GM12872 (cell line): Measurements from ENCODE around the gene GPR15.

Source experiments
- TF ChIP-seq, protein P1 (sequence below): IDR thresholded peaks from 3 replicates; pipeline ENCODE4 v1.5.1; 2011; ENCODE audit warnings: low read depth, mild to moderate bottlenecking, low read length, moderate library complexity; ENCODE audit not compliant: insufficient read depth

GPR15 gene

DNA sequence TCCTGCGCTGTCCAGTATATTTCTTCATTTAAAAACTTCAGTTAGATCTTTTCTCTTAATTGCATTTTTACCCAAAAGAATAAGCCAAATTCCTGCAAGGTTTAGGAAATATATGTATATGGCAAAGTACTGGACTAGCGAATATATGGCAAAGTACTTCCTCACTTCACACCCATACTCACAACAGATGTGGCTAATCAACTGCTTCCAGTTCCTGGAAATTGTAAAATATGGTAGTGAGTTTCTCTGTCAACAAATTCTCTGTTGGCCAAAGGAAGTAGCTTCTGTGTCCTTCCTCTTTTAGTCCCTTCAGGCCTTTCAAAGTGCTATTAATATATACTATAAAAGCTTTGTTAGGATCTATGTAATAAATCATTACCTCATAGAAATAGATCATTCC, 22.0 kb downstream of the GPR15 start:
- TF ChIP-seq, protein P1, sequence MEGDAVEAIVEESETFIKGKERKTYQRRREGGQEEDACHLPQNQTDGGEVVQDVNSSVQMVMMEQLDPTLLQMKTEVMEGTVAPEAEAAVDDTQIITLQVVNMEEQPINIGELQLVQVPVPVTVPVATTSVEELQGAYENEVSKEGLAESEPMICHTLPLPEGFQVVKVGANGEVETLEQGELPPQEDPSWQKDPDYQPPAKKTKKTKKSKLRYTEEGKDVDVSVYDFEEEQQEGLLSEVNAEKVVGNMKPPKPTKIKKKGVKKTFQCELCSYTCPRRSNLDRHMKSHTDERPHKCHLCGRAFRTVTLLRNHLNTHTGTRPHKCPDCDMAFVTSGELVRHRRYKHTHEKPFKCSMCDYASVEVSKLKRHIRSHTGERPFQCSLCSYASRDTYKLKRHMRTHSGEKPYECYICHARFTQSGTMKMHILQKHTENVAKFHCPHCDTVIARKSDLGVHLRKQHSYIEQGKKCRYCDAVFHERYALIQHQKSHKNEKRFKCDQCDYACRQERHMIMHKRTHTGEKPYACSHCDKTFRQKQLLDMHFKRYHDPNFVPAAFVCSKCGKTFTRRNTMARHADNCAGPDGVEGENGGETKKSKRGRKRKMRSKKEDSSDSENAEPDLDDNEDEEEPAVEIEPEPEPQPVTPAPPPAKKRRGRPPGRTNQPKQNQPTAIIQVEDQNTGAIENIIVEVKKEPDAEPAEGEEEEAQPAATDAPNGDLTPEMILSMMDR = no peak

- TF ChIP-seq, protein P1 = no peak
Observed at GRCh38 chr3:98554580-98554979, 22.8 kb downstream of the GPR15 start.

DNA sequence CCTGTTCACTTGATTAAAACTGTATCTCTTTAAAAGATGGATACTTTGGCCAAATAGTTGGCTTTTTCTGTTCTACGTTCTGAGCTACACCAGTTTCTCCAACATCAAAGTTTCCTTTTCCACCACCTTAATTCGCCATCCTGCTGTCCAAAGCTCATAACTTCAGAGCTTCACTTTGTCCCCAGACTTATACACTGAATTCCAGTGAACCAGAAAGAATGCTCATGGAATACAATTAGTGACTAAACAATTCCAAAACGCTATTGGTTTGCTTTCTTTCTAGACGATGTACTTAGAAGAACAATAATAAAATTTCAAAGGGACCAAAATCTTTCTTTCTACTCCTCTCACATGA, 23.2 kb downstream of the GPR15 start:
- TF ChIP-seq, protein P1 = no peak

- TF ChIP-seq, protein P1 = no peak
Observed at GRCh38 chr3:98556164-98557130, 24.7 kb downstream of the GPR15 start.

DNA sequence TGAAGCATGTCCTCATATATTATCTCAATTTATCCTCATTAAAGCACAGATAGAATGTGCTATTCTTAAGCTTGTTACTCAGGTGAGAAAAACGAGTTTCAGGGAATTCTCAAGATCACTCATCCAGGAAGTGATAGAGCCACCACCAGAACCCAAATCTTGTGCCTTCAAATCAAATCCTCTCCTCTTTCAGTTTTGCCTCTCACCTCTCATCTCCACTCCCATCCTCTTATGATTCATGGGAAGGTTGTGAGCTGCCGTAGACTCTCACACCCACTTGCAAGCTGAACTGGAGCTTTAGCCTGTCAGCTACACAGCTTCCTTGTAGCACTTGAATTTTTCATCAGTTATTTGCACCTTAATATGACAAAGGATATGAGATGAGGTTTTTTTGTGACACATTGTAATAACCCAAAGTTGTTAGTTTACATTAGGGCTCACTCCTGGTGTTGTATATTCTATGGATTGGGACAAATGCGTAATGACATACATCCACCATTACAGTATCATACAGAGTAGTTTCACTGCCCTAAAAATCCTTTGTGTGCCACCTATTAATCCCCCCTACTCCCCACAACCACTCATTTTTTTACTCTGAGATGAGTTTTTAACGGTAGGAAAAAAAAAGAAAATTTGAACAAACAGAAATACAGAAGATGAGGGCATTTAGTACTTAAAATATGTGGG, 25.7 kb downstream of the GPR15 start:
- TF ChIP-seq, protein P1 = no peak

- TF ChIP-seq, protein P1 = no peak
Observed at GRCh38 chr3:98558100-98558827, 26.5 kb downstream of the GPR15 start.

GRCh38 chr3:98560911-98561310, 29.1 kb downstream of the GPR15 start:
- TF ChIP-seq, protein P1 = no peak
